Kidney tubule cell (primary cell): ENCODE measurements around the gene STOX1.
A peak's percentile ranks its signal among the peaks of the same experiment; 100 is the strongest.
"Not testable (repeated sequence)": the region's sequence is repeated elsewhere in the genome, so short reads cannot be mapped to it uniquely, and the experiment has no call there.

Experiments used
- DNase-seq: peaks from one replicate; pipeline ENCODE4 v3.0.0-alpha.2; 2018; ENCODE audit warnings: low spot score

The STOX1 gene

DNA sequence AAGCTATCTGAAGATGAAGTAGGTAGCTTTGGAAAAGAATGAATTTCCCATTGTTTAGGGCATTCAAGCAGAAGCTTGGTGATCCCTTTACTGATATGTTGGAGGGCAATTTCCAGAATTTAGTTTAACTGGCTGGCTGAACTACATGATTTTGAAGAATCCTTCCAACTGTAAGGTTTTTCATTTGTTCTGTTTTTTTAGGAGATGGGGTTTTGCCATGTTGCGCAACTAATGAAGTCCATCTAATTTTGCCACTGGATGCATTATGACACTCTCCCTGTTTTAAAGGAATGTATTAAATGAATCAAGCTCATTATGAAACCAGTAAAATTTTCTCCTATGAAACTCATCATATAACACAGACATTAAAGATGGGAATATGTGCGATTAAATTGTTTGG is 67.7 kb downstream of the STOX1 start:
- DNase-seq, result no peak

DNA sequence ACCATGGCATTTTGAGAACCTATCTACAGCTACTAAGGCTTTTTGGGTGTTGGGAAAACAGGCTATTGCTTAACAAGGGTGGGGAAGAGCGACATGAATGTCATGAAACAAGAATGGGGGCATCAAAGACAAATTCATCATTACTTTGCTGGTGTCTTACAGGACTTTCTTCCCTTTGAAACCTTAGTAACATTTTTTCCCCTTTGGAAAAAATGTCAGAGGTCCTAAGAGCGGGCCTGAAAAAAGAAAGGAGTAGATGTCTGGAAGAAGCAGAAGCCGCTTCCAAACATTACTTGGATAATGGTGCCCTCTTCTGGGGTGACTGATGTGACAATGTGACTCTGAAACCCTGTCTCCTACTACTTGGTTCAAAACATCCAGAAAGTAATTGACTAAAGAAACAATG is 70.0 kb downstream of the STOX1 start:
- peak; percentile 69 for DNase-seq

DNA sequence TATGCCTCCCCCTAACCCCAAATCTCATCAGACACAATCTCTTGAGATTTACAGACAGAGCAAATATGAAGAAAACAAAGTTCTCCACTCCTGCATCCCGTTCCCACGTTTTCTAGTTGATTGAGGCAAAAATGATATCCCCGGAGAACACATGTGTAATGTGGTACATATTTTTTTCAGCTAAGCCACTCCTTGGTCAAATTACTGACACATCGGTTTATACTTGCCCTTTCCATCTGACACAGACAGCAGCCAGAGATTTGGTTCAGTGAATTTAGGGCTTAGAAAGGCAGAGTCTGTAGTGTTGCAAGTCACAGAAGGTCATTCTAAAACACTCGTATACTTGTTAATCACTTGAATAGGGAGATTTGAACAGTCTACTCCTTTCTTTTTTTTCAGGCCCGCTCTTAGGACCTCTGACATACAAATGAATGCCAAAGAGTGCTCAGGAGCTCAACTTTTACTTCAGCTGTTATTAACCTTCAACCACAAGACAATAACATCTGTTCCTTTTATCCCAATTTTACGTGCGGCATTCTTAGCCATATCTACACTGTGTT is 71.9 kb downstream of the STOX1 start:
- DNase-seq, result no peak

DNA sequence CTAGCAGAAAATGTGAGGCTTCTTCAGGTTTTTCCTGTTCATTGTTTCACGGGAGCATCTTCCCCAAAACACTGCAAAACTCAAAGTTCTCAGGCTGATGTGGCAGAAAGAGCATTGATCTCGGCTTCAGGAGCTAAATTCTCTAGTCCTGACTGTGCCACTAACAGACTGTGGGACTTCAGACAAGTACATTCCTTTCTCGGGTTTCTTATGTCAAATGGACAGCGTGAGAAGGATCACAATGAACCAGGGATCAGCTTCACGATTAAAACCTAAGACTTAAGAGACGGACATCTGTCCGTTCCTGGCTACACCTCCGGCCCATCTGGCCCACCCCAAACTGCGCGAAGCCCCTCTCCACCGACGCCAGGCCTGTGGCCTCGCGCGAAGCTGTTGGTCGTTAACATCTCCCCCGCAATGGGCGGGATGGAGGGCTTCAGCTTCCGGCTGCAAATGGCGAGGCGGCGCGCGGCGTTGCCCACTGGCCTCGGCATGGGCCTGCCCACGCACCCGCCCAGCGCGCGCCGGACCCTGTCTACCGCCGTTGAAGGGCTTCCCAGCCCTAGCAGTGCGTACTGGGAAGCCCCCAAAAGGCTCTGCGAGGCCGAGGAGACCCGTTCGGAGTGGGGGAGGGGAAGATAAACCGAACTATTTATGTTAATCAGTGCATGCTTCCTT is 73.2 kb downstream of the STOX1 start:
- no peak for DNase-seq

DNA sequence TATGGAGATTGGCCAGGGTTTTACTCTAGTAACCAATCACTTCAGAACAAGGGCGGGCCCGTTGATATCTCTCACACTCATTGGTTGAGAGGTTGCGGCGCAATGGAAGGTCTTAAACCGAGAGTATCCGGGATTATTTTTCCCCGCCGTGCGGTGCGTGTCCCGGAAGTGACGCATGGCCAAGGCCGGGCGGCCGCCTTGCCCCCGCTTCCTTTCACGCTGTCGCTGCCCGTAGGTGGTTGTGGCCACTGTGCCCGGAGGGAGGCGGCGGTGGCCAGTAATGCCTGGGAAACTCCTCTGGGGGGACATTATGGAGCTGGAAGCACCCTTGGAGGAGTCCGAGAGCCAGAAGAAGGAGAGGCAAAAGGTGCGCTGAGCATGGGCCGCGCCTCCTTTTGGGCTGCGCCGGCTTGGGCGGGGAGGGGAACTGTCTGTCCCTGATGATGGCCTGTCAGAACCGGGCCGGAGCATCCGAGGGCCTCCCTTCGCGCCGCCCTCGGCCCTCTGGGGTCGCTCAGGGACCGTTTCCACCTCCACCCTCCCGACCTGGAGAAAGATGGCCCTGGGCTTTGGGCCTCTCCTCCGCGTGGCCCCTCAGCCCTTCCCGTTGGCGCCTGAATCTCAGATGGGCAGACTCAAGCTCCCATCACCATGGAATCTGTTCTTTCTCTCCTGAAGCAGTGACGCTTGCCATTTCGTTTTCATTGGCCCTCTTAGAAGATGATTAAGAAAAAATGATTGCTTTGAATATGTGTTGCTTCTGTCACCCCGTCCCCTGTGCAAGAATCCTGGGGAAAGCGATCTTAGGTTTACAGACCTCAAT is 74.0 kb downstream of the STOX1 start, which contains the start of gene DDX50:
Gene DDX50 (plus strand): TSS at position 211 of the 823 bp plus-strand sequence. CDS start 70 bp downstream, at position 281.
- DNase-seq, result peak; percentile 99

DNA sequence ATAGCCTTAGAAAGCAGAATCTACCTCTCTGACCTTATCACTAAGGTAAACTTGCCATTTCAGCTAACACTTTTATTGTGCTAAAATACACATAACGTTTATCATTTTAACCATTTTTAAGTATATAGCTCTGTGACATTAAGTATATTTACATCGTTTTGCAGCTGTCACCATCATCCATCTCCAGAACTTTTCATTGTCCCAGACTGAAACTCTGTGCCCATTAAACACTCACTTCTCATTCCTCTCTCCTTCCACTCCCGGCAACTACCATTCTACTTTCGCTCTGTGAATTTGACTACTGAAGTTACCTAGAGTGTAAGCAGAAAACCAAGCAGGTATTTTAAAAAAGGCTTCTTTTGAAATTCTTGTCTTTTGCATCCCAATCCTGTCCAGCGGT is 75.1 kb downstream of the STOX1 start:
- DNase-seq, result no peak

DNA sequence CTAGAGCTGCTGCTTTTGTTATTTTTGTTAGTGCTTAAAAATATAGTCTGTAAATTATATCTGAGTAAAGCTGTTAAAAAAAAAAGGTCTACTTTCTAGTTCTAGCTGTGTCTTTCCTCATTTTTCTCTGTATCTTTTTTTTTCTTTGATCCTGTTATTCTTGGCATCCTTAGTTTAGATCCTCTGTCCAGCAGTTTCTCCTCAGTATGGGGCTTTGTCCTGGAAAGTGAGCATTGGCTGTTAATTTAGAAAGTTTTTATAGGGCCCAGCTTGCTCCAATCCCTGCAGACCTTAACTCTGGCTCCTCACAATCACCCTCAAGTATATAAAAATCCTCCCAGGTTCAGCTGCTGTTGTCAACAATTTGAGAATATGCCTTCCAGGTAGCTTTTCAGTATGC is 97.3 kb downstream of the STOX1 start:
- no peak for DNase-seq

DNA sequence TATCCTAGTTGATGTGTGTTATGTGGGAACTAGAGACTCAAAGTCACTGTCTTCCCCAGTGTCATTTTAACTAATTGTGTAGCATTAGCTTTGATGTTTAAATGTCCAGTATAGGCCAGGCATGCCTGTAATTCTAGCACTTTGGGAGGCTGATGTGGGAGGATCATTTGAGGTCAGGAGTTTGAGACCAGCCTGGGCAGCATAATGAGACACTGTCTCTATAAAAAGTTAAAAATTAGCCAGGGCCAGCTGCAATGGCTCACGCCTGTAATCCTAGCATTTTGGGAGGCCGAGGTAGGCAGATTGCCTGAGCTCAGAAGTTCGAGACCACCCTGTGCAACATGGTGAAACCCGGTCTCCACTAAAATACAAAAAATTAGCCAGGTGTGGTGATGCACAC is 98.2 kb downstream of the STOX1 start:
- DNase-seq, result no peak

DNA sequence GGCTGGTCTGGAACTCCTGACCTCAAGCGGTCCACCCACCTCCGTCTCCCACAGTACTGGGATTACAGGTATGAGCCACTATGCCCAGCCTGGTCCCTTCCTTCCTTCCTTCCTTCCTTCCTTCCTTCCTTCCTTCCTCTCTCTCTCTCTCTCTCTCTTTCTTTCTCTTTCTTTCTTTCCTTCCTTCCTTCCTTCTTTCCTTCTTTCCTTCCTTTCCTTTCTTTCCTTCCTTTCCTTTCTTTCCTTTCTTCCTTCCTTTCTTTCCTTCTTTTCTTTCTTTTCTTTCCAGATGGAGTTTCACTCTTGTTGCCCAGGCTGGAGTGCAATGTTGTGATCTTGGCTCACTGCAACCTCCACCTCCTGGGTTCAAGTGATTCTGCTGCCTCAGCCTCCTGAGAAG is 101.8 kb downstream of the STOX1 start:
- DNase-seq, result not testable (repeated sequence)

DNA sequence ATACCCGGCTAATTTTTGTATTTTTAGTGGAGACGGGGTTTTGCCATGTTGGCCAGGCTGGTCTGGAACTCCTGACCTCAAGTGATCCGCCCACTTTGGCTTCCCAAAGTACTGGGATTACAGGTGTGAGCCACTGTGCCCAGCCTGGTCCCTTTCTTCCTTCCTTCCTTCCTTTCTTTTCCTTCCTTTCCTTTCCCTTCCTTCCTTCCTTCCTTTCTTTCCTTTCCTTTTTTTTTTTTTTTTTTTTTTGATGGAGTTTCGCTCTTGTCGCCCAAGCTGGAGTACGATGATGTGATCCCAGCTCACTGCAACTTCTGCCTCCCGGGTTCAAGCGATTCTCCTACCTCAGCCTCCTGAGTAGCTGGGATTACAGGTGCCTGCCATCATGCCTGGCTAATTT is 102.6 kb downstream of the STOX1 start:
- DNase-seq, result not testable (repeated sequence)

DNA sequence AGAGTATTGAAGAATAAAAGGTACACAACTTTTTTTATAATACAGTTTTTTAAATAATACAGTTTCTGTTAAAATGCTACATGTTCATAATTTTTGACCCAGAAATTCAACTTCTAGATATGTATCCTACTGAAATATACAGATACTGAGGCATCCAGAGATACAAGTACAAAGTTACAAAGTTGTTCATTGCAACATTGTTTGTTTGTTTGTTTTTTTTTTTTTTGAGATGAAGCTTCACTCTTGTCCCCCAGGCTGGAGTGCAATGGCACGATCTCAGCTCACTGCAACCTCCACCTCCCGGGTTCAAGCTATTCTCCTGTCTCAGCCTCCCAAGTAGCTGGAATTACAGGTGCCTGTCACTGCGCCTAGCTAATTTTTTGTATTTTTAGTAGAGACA is 105.5 kb downstream of the STOX1 start:
- not testable (repeated sequence) for DNase-seq

DNA sequence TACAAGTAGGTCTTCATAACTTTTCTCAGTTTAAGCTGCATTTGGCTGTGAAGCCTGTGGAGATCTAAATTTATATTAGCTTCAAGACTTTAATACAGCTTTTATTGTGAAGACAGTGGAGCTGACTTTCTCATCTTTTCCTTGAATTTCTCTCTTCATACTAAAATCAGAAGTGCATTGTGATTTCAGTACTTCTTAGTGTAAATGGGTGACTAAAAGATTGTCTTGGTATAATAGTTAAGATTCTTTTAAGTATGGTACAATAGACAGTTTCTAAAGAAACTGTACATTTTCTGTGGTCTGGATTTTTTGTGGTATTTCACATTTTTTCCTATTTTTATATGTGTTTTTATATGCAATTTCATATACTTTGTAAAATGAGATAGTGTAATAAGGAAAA is 107.7 kb downstream of the STOX1 start:
- DNase-seq, result no peak

DNA sequence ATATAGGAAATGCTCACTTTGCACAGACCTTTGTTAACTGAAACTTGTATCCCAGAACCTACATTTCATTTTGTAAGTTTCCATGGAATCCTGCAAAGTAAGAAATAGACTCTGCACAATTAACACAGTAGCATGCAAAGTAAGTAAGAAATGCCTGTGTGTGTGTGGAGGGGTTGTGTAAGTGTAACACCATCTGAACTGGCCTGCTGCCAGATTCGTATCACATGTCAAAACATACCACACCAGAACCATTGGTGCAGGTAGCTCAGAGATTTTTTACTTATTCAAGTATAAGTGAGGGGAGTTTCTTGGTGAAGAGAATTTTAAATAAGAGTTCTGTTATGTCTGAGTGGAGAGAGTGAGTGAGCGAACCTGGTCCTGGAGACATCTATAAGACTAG is 110.8 kb downstream of the STOX1 start:
- DNase-seq, result no peak

DNA sequence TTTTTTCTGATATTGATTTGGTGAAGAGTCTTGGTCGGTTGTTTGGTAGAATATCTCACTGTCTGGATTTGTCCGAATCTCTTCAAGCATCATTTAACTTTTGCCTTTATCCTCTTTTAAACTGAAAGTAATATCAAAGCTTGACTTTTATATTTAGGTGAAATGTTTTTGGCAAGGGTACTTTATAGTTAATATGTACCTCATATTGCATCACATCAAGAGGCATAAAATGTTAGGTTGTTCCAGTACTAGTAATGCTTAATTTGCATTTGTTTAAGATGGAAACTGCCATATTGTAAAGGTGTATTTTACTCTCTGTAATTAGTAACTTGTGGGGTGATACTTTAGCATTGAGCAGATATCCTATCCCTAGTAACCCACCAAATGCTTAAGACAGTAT is 111.6 kb downstream of the STOX1 start:
- DNase-seq, result no peak

DNA sequence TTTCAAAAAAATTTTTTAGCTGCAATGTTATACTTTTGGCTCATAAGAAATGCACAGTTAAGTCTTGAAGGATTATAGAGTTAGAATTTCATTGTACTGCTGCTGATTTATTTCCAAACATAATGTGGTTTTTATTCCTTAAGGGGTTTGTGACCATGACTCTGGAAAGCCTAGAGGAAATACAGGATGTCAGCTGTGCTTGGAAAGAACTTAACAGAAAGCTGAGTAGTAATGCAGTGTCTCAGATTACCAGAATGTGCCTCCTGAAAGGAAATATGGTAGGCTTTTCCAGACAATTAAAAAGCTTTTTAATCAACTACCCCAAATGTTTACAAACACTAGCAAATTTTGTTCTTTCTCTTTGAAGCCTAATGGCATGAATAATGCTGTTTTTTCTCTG is 113.6 kb downstream of the STOX1 start:
- not testable (repeated sequence) for DNase-seq
